ENCODE data around the gene KCTD8.

GRCh38 chr4:44237643-44238042 lies 211.0 kb downstream of the KCTD8 start:
- no peak for TF ChIP-seq CTCF (IDR thresholded peaks at IDR 0.05)
- no peak for TF ChIP-seq POLR2A (IDR thresholded peaks at IDR 0.05)
